UCSD-AML1 (cell line): ENCODE results near the gene SLC30A1.

ENCODE experiments used
- DNase-seq: peaks from one replicate; lab custom pipeline; 2025; ENCODE audit not compliant: unreplicated experiment; lab: John Stamatoyannopoulos, UW

Gene SLC30A1

DNA sequence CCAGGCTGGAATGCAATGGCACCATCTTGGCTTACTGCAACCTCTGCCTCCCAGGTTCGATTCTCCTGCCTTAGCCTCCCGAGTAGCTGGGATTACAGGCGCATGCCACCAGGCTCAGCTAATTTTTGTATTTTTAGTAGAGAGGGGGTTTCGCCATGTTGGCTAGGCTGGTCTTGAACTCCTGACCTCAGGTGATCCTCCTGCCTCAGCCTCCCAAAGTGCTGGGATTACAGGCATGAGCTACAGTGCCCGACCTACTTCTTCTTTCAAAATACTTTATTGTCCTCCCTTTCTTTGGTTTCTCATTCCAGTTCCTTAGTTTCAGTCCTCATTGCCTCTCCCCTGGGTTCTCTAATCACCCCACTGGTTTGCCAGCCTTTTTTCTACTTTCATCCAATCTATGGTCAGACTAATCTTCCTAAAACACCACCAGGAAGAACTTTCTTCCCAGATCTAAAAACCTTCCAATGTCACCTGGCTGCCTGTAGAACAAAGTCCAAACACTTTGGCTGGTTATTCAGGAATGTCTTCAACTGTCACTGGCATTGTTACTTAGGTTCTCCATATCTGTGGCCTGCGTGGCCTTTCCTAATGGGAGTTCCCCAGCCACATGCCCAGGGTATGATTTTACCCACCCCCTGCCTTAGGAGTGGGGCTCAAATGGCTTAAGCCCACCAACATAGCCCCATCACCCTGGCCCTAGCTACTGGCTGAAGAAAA, 29.0 kb upstream of the SLC30A1 start:
- DNase-seq, result no peak

DNA sequence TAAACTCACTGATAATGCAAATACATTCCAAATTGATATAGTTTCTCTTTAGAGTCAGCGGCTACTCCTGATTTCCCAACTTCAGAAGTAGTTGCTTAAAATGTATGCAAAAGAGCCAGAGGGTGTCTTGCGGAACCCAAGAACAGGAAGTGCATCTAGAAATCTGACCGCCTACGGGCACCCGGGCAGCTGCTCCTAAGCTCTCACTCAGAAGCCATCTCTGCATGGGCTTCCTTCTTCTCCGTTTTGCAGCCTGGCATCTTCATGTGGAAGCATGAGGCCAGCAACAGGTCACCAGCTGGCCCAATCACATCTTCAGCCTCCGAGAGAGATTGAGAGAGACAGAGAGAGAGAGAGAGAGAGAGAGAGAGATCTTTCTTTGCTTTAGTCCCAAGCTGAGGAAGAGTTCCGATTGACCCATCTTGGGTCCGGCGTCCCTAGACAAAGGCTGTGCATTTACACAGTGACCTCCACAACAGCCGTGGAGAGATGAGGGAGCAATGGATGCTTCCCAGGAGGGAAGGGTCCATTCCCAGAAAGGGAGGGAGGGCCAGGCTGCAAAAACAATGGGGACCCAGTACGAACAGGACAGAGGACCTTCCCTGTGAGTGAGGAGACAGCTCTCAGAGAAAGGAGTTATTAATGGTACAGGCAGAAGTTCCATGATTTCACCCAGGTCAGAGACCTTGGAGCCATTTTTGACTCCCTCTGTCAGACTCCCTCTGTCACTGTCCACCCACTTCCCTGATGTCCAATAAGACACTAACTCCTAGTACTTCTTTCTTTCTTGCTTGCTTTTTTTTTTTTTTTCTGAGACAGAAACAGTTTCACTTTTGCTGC, 28.2 kb upstream of the SLC30A1 start:
- peak; percentile 55 for DNase-seq

DNA sequence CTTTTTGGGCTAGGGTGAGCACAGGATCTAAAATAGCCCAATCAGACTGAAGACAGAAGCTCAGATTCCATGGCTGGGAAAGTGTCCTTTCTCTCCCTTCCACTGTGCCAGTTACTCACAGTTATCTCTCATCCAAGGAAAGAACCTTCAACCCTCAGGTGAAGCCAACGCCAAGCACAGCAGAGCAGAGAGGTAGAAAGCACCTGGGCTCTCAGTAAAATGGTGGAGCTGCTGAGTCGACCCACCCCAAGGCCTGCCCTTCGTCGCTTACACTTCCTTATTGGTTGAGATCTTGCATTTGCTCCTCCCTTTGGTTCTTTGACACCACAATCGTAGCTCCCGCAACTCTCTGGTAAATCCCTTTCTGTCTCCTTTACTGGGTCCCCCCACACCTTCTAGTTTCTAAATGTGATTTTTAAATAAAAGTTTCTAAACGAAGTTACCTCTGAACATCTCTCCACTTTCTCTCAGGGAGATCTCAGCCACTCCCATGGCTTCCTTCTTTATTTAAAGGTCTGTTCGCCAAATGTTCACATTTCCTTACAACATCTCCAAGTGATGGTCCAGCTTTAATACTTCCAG, 27.5 kb upstream of the SLC30A1 start:
- peak; percentile 49 for DNase-seq

DNA sequence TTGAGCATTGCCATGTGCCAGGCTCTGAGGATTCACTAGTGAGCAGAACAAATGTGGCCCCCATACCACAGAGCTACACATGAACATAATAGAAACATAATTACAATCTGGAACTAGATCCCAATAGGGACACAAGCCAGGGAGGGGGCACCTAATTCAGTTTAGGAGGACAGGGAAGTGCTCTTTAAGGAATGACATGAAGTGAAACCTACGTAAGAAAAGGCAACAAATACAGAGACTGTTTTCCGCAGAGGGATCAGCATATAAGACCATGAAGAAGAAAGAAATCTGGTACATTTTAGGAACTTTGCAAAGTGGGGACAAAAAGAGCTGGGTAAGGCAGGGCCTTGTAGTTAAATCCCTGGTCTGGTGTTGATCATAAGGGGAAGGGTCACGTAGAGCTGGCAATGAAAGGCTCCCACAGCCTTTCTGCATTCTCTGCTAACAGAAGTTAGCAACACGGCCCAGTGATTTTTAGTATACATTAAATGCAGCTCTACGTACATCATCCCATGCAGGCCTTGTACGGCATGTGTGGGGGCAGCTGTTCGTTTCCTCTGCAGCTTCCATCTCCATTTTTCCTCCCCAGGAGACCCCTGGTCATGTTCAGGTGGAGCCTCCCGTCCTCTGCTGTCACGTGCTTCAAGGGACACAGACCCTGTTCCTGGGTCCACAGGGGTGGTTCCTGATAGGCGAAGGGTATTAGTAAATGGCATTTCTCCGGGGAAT, 26.8 kb upstream of the SLC30A1 start:
- no peak for DNase-seq

DNA sequence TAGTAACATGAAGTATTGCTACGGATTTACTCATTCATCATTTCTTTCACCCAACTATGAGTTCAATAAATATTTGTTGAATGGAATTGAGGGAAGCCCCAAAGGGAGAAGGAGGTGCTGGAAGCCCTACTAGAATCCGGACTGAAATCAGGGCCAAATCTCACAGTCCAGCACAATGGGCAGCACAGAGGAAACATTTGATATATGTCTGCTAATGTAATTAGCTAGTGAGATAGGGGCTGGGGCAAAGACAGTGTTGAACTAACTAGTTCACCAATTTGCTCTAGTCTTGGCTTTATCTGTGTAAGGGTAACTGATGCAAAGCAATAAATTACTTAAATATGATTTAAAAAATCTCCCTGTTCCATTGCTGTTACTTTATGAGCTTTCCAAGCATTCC, 26.1 kb upstream of the SLC30A1 start:
- DNase-seq, result no peak

DNA sequence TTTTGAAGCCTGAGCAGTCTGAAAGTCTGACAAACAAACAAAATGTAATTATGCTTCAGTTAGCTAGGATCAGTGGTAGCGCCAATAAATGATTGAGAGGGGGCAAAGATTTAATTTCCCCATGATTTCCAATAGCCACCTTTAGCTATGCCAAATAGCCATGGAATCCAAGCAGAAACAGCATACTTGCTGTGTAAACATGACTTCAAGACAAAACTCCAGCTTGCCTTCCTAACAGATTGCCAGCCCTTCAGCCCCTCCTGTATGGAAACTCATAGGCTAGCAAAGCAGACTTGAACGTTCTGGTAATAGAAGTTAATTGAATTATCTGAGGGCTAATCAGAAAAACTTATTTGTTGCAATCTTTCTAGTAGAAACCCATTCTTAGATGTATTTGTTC, 25.6 kb upstream of the SLC30A1 start:
- no peak for DNase-seq

DNA sequence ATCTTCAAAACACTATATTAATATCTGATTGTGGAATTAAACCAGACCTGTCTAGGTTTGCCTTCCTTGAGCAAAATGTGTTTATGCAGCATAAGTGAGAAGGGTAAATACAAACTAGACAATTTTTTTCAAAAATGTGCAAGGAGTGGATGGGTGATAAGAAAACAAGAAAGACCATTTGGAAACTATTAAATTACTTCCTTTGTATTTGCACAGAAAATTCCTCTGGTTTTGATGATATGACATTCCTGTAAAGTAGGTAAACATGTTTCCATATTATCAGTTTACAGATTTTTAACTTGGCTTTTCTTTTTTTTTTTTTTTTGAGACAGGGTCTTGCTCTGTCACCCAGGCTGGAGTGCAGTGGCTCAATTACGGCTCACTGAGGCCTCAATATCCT, 24.8 kb upstream of the SLC30A1 start:
- no peak for DNase-seq

DNA sequence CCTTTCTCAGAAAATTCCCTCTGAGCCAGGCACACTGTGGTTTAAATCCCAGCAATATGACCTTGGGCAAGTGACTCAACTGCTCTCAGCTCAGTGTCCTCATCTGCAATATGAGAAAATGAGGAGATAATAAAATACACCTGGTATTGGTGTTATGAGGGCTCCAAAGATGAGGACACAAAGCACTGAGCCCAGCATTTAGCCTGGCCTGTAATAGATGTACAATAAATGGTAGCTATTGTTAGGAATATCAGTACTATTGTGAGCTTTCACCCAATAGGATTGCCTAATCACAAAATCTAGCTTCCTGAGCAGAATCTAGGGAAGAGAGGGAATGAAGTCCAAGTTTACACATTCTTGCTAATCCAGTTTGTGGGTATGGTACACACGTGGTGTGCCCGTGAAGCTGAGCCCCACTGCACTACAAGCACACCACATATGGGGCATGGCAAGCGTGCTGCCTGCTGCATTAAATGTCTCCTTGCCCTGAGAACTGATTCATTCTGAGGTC, 24.3 kb upstream of the SLC30A1 start:
- no peak for DNase-seq

DNA sequence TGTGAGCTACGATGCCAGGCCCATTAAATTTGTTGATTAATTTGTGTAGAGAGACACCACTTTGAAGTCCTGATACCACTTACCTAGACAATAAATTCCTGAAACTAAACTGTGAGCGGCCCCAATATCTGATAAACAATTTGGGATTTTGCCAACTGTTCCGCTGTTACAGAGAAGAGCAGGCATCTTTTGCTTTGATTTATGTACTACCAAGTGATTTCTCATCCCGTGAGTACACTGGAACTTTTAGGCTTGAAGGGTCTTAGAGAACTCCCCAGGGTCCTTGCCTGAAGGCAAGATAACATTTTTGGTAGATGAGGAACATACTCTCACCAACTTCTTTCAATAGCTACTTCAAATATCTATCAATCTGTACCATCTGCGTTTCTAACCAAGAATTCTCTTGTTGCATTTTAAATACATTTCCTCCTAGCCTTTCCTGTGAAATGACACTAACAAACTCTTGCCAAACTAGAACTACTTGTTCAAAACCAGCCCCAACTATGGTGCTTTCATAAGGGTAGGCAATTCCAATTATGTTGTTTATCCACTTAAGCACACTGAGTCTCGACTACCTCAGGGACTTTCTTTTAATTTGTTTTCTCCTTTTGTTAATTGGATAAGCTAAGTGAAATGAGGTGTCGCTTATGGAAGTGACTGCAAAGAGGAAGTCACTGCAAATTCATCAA, 23.2 kb upstream of the SLC30A1 start:
- DNase-seq, result no peak

DNA sequence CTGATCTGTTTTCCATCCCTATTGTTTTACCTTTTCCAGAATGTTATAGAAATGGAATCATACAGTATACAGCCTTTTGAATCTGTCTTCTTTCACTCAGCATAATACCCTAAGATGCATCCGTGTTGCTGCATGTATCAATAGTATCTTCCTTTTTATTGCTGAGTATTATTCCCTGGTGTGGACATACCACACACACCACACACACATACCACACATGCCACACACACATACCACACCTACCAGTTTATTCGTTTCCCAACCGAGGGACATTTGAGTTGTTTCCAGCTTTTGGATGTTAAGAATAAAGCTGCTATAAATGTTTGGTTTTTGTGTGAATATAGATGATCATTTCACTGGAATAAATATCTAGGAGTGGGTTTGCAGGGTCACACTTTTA, 22.2 kb upstream of the SLC30A1 start:
- no peak for DNase-seq

DNA sequence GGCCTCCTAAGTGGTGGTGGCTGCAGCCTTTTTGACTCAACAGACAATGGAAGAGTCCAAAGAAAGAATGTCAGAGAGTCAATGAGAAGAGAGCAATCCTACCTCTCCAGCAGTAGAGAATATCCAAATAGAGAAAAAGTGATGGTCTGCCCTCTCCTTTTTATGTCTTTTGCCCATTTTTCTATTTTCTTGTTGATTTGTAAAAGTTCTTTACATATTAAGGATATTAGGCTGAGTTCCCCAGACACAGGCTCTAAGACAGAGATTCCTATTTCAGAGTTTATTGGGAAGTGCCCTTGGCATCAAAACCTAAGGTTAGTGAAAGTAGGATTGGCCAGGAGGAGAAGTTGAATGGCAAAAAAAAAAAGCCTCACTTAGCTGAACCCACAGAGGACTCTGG, 20.3 kb upstream of the SLC30A1 start:
- DNase-seq, result no peak

DNA sequence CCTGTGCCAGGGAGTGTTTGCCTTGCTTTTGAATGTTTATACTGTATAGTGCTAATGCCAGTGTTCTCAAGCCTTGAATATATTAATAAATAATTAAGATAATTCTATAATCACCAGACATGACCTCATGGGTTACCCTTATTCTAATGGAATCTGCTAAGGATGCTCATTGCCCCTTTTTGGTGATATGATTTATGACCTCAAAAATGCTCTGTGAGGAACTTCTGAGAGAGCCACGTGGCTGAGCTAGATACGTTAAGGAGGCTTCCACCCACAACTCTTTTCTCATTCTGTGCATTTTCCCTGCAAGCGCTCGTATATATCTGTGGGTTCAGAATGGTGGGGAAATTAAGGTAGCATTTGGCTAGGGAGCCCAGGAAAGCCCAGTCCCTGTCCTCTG, 19.6 kb upstream of the SLC30A1 start:
- DNase-seq, result no peak

DNA sequence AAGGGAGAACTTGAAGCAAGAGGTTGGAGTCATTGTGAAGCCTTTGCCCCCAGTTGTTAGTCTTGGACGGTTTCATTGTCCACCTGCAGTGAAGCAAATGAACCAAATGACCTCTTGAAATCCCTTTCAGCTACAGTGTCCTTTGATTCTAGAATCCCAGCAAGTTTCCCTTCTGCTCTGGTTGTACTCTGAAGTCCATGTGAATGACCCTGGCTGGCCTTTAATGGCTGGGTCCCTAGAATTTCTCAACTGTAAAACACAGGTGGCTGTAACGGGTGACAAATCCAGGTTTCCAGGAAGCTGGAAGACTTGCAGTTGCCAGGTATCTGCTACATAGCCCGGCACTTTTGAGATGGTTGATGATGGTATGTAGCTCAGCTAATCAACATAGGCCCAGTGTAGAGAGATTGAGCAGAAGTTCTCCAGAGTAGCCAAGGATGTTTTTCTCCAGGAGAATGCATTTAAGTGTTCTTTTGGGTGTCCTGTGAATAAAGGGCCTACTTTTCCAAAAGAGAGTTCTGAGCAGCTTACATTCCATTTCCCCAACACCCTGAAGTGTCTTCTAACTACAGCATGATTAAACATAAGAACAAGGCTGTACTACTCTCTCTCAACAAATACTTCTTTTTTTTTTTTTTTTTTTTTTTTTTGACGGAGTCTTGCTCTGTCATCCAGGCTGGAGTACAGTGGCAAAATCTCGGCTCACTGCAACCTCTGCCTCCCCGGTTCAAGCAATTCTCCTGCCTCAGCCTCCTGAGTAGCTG, 17.6 kb upstream of the SLC30A1 start:
- no peak for DNase-seq

DNA sequence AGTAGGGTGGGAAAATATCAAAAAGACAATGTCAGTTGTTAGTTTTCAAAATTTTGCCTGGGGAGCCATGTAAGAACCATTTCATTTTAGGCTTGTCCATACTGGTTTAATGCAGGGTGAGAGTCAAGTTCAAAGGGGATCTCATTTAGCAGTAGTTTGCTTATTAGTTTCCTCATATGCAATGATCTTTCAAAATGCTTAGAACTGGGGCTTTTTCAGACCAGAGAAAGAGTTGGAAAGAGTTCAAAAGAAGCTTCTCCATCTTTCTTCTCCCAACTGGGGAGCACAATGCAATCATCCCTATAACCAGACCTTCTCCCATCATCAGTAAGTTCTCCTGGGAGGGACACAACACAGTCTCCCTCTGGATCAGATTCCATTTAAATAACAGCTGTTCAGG, 16.5 kb upstream of the SLC30A1 start:
- DNase-seq, result no peak

DNA sequence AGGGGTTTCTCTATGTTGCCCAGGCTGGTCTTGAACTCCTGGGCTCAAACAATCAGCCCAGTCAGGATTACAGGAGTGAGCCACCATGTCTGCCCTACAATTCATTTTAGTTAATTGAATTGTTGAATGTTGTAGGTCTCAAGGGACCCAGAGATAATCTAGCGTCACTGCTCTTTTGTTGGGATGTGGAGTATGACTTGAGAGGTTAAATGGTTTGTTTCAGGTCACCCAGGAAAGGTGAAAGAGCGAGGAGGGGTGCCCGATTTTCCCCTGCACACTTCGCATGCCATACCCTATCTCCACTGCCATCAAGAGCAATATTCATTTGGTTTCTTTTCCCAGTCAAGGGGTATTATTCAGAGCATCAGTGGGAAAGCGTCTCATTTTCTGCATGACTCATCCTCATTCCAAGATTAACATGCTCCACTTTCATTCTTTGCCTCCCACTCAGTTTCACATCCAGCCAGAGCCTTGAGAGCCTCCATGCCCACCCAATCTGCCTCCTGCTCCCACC, 13.1 kb upstream of the SLC30A1 start:
- no peak for DNase-seq

DNA sequence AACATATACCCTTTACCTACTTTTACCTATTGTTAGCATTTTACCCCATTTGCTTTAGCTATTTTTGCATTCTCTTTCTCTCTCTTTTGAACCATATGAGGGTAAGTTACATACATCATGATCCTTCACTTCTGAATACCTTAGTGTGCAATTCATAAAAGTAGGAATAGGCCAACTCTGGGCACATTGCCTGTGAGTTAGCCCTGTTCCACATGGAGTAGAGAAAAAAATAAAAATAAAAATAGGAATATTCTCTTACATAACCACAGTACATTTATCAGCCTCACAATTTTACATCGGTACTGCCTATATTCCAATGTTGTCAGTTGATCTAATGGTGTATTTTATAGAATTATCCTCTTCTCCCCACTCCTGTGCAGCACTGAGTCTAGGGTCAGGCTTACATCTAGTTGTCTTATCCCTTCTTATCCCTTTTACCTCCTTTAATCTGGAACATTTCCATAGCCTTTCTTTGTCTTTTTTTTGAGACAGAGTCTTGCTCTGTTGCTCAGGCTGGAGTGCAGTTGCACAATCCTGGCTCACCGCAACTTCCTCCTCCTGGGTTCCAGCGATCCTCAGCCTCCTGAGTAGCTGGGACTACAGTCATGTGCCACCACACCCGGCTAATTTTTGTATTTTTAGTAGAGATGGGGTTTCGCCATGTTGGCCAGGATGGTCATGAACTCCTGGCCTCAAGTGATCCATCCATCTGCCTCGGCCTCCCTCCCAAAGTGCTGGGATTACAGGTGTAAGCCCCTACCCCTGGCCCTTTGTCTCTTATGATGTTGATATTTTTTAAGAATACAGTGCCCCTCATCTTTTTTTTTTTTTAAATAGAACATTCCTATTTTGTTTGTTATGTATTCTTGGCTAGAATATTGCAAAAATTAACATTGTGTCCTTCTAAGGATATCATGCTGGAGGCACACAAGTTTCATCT, 11.1 kb upstream of the SLC30A1 start:
- DNase-seq, result peak; percentile 74

DNA sequence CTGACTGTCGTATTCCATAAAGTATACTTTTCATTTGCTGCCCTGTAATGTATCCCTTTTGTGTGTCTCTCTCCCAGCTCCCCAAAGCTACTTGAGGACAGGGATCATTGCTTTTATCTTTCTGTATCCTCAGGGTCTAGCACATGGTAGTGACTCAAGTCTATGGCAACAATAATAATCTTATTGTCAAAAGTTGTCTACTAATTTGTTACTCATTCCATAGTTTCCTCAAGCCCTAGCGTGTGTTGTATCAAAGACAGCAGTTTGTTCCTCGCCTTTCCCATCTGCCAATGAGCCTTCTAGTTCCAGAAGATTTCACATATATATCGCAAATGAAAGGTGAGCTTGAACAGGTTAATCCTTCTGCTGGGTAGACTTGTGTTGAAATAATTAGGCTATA, 9.8 kb upstream of the SLC30A1 start:
- no peak for DNase-seq

DNA sequence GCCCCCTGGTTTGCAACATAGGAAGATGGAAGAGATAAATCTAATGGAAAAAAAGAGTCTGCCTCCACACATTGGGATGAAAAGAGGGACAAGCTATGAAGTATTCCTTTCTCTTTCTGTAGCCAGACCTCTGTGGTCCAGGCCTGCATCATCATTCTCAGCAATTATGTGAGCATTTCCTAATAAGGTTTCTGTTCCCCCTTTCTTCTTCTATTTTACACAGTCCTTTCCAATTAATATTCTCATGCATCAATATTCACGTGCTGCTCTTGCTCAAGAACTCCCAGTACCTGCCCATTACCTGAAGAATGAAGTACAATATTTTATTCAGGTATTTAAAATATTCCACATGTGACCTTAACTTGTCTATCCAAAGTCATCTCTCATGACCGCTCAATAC, 8.2 kb upstream of the SLC30A1 start:
- no peak for DNase-seq

DNA sequence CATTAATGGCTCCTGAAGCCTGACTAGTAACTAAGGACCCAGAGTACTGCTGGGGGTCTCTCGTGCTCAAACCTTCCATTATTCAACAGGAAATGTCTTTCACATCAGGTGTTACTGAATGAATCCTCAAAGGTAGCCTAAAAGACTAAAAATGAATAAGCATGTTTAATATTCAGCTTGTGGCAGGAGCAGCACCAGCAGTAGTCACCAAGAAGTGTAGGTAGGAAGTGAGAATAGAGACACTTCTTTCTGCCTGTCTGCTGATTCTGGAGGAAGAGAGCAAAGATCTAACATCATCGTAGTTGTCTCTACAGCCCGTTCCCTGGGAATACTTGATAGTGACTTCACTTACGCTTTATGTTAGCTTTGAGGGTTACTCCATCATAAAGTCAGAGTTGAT, 7.6 kb upstream of the SLC30A1 start:
- no peak for DNase-seq
